DMS79 treated with DMSO at 0.1 percent for 48 hours (cell line): ENCODE data around the gene DSTN.
A peak's percentile ranks its signal among the peaks of the same experiment; 100 is the strongest.

Source experiments
- DNase-seq: peaks from one replicate; lab custom pipeline; 2025; lab: John Stamatoyannopoulos, UW

Gene DSTN

DNA sequence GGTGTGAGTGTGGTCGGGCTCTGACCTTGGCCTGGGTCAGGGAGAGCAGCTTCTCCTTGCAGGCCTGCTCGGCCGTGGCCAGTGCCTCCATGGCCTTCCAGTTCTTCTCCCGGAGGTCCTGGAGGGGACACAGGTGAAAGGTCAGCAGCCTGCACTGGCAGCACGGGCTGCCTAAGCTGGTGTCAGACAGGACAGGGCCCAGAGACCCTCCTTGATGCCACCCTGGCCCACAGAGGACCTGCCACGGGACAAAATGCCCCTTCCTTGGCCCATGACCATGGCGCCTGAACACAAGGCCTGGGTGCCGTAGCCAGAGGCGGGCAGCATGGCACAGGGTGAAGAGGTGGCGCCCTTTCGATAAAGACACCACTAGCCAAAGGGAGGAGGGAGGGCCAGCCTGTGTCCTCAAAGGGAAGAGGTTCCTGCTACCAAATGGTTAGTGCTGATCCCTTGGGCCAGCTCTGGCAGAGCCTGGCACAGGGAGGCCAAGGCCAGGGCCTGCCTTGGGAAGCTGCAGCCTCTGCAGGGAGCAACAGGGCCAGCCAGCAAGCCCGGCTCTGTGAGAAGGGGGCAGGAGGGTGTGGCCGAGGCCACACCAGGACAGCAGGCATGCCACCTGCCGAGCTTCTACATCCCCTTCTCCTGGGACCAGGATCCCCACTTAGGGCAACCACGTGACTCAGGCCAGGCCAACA lies 54.8 kb downstream of the DSTN start:
- no peak for DNase-seq

DNA sequence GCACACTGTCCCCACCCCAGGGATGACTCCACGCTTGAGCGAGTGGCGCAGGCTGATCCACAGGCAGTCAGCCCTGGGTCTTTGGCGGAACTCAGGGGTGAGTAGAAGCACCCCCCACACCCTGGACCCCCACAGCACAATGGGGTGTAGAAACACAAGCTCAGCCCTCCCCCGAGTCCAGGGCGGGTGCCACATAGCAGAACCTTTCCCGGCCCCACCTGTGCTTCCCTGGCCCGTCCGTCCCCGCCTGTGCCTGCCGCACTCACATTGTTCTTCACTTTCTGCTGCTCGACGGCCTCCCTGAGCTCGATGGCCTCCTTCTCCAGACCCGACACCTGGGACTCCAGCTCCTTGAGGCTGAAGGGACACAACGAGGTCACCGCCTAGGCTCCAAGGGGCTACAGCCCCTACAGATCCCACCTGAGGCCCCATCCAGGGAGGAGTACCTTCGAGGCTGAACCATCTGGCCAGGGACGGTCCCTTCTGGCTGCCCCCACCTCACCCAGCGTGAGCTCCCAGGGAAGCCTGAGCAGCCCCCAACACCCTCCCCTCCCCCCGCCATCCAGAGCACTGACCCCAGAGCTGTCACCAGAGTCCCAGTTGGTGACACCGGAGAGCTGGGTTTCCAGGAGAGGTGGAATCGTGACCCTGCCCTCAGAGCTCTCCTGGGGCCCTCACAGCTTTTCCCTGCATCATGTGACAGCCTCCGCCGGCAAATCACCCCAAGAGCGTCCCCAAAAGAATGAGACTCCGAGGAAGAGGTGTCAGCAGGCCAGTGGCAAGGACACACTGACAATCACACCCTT lies 55.6 kb downstream of the DSTN start:
- DNase-seq: no peak

DNA sequence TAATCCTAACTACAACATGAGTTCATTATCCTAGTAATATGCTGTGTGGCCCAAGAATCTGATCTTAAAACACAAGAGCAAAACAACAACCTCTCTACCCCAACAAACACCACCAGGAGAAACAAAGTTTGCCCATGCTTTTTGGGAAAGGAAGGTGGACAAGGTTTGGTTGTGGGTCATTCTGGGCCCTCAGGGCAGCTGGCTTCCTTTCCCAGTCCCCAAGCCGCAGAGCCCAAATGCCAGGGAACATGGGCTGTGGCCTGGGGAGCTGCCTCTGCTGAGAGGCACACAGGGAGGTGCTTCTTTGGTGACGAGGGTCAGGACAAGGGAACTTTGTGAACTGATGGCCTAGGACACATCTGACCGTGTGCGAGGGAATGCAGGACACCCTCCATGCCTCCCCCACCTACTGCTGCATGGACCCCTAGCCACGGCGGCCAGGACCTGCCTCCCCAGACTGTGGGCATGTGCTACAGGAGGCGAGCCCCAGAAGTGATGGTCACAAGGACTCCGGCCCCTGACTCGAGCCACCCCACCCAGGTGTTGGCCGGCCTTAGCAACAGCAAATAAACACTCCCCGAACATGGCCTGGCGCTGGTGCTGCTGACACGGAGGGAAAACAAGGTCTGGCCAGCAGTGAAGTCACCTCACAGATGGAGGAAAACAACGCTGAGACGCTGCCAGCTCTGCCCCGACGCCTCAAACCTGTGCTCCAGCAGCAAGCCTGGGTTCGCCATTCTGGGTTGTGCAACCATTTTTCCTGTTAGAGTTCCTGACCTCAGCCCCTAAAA lies 56.5 kb downstream of the DSTN start:
- no peak for DNase-seq

DNA sequence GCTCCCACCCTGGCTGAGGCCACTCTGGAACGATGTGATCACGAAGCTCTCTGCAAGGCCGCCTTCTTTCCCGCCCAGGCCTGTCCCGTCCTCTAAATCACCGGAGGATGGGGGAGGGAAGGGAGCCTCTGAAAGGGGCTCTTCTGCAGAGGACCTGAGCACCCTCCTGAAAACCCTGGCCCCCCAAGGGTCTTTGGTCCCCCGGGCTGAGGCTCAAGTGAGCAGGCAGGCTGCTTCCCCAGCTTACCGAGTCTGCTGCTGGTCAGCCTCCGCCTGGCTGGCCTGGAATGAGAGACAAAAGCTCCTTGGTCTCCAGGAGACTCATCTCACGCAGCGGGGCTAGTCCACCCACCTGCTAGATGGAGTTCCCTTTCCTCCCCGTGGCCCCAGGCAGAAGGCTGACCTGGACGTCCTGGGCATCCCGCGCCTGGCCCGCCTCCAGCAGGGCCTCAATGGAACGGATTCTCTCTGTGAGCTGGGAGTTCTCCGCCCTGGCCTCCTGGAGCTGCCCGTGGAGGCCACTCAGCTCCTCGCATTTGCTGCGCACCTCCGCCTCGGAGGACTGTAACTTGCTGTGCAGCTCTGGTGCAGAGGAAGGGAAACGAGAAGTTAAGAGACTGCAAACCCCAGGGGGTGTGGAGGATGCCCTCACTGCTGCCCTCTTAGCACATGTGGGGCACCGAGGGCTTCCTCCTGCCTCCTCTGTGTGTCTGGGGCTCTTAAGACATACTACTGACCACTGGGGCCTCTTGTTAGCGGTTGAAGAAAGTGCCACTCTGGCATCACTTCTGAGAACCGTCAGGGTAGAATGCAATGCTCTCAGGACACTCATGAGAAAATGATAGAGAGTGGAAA lies 57.5 kb downstream of the DSTN start:
- no peak for DNase-seq

DNA sequence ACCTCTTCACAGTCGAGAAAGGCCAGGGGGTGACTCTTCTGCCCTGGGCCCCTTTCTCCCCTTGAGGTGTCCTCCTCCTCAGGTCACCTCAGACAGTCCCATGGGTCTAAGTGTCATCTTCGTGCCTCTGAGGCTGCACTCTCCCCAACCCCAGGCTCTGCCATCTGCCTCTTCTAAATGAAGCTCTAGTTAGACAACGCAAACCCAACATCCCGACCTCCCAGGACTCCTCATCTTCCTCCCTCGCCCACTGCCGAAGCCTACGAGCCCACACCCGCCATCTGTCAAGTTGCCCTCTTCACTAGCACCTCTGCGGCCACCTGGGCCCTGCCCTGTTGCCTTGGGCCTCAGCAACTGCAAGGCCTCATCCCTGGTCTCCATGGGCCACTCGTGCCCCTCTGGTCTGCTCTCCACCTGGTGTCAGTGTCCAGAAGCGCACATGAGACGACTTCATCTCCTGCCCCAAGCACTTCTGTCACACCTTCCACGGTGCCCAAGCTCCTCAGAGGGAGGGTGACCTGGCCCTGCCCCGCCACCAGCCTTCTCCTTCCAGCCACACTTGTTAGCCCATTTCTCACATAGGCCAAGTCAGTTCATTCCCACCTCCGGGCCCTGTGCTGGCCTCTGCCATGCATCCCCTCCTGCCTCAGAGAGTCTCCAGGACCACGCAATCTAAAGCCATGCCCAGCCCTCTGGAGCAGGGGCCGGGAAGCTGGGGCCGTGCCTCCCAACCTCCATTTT lies 58.4 kb downstream of the DSTN start:
- DNase-seq: no peak

DNA sequence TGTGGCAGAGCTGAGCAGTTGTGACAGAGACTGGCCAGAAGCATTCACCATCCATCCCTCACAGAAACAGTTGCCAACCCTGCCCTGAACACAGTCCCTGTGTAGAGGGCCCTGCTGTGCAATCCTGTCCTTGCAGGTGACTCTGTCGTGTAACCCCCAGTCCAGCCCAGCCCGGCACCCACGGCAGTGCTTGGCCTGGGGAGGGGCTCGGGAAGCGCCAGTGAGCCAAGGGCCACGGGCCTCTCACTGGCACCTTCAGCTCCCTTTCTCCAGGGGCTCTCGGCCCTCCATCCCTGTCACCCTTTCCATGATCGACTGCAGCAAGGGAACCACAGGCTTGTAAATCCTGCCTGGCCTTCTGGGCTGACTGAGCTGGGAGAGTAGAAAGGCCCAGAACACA lies 59.1 kb downstream of the DSTN start:
- no peak for DNase-seq

DNA sequence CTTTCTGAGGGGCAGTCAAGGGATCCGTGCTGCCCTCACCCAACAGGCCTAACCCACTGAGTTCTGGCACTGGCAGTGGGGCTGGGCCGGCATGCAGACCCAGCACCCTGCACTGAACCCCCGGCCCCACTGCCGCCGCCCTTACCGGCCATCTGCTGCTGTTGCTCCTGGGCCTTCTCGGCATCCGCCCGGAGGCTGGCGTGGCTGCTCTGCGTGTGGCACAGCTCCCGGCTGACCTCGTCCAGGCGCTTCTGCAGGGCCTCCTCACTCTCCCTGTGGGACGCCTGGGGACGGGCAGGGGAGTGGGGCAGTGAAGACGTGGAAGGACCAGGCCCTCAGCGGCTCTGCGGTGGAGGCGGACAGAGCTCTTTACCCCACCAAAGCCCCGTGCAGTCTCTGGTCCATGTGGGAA lies 59.8 kb downstream of the DSTN start:
- no peak for DNase-seq

DNA sequence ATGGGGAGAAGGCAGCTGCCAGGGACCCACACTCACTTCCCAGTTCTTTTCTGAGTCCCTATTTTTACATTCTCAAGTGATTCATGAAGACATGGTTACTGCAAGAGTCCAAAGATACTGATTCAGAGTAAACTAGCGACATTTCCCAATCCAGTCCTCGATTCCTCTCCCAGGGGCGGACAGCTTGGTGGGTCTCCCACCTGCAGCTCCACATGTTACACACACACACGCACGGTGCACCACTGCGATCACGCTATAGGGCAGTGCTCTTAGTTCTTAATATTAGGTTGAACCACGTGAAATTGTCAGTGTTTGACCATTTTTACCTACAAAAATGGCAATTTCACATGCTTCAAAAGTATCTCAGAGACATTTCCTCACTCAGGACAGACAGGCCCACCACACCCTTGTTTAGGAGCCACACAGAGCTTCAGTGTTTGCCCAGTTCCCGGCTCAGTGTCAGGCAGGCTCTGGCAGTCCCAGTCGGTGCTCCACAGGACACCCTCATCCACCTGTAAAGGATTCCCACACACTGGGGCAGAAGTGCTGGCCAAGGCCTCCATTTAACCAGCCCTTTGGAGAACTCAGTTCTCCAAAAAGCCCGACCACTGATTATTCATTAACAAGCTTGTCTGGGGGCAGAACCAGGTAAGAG lies 60.4 kb downstream of the DSTN start:
- no peak for DNase-seq

DNA sequence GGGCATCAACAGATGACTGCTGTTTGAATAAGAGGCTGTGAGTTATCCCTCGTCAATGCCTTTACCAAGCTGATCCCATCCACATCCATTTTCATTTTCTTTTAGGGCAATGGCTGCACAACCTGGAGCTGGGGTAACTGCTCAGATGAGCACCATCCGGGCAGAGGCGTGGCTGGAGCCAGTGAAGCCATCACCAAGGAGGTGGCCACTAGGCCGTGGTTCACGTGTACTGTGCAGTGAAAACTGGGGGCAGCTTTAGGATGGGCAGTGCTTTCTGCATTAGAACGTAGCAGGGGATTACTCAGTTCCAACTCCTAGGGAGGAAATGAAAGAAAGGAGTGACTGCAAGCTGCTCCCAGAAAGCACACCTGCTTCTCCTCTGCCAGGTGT lies 60.9 kb downstream of the DSTN start:
- DNase-seq: no peak

DNA sequence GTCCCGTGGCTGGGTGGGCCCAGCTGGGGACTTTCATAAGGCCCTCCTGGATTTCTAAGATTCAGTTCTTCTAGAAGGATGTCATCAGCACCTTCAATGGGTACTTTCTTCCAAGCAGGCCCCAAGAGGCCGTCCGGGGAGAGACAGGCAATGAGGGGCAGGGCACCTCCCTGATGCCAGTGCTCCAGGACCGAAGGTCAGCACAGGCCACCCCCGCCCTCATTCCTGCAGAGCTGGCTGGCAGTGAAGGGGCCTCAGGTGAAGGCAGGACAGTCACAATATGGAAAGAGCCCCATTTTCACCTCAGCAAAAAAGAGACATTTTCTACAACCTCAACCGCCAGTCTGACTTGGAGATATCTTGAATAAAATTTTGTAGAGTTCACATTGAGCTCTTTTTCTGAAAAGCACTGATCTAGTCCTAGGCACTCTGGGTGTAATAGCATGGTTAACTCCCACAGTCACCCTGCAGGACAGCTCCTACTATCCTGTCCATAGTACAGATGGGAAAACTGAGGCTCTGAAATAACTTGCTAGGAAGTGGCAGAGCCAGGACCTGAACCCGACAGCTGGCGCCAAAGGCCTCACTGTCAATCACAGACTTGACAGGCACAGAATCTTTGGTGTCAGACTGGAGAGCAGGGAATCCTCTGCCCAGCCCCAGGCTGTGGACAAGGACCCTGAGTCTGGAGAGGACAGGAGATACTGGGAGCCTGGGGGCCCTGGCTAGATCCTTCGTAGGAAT lies 61.9 kb downstream of the DSTN start:
- DNase-seq: no peak

DNA sequence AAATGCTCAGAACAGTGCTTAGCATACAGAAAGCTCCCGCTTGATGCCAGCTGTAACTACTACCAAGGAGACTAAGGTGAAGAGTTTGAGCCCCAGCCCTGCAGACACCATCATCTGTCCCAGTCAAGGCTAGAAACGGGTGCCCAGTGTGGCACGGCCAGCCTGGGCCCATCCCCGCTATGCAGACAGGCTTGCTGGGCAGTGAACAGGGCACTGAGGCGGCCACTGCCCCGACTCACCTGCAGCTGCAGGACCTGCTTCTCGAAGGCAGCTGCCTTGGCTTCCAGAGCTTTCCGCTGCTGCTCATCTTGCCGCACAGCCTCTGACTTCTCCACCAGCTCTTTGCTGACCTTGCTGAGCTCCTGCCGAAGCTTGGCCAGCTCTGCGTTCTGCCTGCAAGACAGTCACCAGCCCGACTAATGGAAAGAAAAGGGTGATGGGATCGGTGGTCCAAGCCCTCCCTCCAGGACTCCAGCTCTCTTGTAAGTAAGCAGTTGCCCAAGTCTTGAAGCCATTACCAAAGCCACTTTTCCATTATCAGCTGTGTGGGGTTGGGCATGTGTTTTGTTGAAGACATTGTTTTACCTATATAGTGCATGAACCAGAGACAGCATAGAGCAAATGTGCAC lies 63.5 kb downstream of the DSTN start:
- DNase-seq: no peak

DNA sequence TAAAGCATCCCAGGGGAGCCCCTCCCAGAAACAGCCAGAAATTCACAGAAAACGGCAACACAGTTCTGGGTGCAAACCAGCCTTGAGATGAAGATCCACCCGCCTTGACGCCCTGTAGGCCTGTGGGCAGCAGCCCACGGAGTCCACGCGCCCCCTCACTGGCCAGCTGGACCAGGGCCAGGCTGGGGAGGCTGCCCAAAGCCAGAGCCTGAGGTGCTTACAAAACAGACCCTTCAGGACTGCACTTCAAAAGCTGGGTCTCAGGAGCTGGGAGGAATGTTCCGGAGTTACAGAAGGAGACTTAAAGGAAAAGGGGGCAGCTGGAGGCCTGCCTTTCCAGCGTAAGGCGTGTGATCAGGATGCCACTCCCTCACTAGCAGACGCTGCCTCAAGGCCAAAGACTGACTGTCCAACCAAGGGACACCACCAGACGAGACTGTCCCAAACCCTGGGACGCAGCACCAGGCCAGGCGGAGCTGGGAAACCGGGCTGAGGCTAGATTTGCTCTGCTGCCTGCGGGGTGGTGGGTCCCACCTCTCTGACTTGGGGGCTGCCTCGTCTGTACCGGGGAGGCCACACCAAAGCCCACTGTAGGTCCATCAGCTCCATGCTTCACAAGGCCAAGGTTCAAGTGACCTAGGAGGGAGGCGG lies 64.1 kb downstream of the DSTN start:
- DNase-seq: no peak

DNA sequence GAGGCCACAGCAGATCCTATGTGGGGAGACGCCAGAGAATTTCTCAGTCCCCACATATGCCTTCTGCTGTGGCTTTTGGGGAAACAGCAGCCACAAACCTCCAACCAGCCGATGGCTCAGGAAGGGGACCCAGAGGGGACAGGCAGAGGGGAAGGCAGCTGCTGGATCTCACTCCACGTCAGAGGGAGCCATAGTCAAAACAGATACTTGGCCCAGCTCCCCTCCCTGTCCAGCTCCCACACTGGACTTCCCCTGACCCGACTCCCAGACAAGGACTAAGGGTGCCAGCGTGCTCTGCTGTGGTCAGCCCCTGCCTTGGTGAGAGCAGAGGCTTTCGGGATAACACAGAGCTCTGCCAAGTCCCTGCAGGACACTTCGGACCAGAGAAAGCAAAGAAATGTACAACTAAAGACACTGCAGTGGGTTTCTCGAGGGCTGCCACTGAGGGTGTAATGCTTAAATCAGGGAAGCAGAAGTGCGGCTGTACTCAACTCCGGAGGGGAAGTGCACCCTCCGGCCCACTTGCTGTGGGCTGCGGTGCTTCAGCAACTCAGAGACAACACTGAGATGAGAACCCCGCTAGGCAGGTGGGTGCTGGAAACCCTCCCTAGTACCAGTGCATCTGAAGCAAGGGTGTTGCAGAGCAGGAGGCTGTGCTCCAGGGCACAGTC lies 64.9 kb downstream of the DSTN start:
- DNase-seq: no peak

DNA sequence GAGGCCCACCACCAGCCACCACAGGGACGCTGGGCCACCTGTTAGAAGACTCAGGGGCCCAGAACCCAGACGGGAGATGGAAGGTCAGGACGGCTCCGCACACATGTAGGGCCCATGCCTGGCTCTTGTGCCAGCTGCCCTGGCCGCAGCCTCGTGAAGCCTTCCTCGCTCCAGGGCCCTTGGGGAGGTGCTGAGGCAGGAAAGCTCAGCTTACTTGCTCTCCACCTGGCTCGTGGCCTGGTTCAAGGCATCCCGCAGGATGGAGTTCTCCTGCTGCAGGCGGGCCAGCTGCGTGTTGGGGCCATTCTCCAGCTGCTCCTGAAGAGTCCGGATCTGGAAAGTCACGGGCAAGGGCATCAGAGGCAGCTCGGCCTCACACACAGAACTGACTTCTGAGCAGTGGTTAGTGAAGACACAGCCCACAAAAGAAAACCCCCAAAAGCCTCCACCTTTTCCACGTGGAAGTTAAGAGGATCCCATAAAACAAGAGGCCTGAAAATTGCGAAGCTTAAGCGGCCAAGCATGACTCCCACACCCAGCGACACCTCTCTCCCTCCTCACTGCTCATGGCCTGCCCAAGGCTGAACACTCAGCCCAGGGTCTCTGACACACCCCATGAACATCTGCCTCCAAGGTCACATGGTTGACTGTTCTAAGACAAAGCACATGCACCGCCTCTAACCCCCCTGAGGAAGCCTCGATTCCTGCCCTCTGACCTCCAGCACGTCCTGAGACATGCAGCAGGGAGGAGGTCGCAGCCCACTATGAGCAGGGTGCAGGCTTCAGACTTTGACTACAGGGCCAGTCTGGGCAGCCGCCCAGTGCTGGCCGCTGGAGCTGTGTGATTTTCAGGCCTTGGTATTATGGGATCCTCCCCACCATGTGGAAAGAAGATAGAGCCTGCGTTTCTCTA lies 65.7 kb downstream of the DSTN start:
- peak; percentile 22 for DNase-seq

DNA sequence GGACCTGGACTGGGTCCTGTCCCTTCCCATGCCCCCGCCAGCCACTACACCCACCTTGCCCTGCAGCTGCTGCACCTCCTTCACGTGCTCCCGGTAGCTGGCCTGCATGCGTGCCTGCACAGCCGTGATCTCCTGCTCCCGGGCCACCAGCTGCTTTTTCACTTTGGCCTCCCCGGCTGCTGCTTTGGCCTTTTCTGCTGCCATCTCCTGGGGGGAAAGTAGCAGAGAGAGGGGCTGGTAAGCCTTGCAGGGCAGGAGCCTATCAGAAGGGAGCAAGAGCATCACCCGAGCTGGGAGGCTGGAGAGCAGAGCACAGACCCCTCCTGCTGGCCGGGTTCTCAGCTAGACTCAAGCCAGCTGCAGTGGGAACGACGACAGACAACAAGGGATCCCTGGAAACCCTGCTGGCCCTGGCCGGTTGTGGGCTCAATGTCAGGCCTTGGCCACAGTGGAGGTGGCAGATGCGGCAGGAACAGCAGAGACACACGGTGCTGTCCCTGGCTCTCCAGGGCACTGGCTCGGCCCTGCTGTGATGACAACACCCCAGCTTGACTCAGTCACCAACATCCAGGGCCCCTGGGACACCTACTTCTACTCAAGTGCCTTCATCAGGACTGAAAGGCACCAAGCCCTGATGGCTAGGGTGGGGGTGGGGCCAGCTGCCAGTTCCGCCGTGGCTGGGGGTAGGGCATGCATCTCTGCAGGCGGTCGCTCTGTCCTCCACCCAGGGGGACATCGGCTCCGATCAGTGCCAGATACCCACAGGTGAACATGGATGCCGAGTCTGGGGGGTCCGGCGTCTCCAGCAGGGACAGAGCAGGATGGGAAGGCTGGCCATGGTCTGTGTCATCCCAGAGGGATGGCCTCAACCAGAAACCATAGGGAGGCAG lies 66.9 kb downstream of the DSTN start:
- DNase-seq: peak; percentile 35

DNA sequence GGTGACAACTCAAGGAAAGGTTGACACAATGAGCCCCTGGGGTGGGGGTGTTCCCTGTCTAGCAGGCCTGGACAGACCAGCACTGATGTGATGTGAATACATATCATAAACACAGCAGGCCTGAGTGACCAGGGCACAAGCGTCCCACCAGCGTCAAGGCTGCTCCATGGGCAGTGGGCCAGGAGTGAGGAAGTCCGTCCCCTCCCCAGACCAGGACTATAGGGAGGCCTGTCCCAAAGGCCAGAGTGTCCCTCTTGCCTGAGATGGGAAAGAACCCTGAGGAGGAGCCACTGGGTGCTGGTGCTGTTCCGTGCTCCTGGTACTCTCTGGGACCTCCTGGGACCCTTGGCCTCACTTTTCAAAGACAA lies 67.5 kb downstream of the DSTN start:
- DNase-seq: no peak
